ENCODE measurements around the gene GPATCH2L.

The GPATCH2L gene

DNA sequence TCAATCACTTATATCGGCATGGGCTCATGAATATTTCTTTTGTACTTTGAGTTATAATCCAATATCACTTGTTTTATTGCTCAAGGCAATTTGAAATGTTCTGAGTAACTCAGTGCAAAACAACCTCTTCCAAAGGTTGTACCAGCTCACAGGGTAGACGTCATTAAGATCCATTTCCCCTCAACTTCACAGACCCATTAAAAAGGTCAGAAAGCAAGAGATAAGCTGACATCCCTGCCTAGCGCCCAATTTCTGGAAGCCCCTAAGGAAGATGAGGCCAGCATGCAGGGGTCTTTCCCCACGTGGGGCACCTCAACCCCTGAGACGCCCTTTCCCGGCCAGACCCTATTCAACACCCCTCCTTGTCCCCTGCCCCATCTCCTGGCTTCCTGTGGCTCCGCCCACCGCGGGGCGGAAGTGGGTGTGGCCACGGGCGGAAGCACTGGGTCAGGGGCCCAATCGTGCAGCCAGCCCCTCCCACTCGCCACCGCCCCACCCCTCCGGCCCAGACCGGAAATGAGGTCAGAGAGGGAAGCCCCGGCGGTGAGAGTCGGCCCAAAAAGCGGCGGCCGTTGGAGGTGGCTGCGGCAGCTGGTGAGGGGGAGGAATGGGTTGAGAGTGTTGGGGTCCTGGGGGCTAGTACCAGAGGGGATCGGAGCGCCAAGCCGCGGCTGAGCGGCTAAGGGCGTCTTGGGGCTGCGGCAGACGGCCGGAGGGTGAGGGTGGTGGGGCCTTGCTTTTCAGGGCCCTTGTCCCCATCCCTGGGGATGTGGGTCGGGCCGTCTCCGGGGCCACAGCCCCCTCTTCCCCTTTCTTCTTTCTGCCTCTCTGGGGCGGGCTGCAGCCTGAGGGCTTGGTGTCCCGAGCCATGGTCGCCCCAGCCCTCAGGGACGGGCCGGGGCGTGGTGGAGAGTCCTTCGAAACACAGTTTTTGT, at the start of gene GPATCH2L:
Gene GPATCH2L (plus strand): TSS at position 525 of the 935 bp plus-strand sequence. CDS start 2,442 bp downstream, outside the sequence.
- FAIRE-seq: peak; percentile 5
- DNase-seq (ENCODE audit: low spot score): peak; percentile 43

GRCh38 chr14:76104802-76105355, 46.8 kb upstream of the GPATCH2L start:
- FAIRE-seq (no peak), DNase-seq (ENCODE audit: low spot score) (no peak)

- FAIRE-seq (no peak), DNase-seq (ENCODE audit: low spot score) (no peak)
Measured at GRCh38 chr14:76106188-76106587, 45.5 kb upstream of the GPATCH2L start.

DNA sequence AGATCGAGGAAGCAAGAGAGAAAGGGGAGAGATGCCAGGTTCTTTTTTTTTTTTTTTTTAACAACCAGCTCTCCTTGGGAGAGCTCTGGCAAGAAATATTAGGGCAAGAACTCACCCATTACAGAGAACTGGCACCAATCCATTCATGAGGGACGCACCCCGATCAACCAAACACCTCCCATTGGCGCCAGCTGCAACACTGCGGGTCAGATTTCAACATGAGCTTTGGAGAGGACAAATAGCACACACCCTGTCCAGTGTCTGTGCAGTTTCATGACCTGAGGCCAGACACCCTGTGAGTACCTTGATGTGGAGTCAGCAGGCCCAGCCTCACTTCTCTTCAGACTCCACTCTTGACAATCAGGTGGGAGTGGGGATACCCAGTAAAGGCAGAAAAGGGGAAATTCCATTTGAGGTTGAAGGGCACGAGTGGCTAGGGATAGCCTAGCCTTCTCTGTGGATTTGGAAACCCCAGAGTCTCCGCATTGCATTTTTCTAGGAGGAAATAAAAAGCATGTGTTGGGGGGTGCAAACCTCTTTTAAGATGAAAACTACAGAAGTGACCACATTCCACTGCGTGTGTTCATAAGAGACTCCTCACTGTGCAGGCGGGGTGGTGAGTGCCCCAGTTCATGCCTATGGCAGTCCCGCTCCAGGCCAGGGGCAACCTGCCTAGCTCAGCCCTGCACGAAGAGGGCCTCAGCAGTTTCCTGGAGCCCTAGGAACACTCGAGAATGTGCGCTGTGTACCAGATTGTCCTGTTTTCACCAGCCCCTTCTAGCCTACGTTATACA, 42.4 kb upstream of the GPATCH2L start:
- FAIRE-seq: no peak
- DNase-seq (ENCODE audit: low spot score): no peak

- no peak for DNase-seq (ENCODE audit: low spot score)
- no peak for FAIRE-seq
Measured at GRCh38 chr14:76112889-76113624, 38.7 kb upstream of the GPATCH2L start.

DNA sequence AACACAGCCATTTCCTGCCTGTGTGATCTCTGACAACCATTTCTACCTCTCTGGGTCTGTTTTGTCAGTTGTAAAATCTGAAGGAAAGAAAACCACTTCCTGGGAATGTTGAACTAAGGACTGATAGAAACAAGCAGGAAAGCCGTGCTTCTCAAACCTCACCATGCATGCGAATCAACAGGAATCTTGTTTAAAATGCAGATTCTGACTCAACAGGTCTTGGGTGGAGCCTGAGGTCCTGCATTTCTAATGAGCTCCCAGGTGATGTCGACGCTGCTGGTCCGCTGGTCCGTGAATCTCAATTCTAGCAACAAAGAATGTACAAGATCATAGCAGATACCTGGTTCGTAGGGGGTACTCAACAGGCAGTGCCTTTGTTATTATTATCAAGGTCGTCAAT, 38.0 kb upstream of the GPATCH2L start:
- no peak for DNase-seq (ENCODE audit: low spot score)
- FAIRE-seq: no peak

DNA sequence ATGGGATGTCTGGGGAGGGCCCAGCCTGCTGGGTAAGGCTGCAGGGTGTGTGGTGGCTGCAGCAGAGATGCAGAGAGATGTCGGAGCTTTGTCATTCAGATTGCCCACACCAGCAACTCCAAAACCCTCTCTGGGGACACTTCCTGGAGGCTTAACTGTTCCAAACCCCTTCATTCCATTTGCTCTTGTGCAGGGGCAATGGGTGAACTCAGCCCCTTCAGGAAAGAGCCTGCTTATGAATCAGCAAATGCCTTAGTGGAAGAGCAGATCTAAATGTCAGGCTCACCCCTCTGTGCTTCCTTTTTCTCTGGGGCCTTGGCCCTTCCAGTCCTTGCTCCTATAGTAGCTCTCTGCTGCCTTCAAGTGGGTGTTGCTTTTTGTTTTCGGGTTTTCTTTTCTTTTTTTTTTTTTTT, 36.7 kb upstream of the GPATCH2L start:
- no peak for DNase-seq (ENCODE audit: low spot score)
- FAIRE-seq: no peak

- FAIRE-seq: no peak
Measured at GRCh38 chr14:76117789-76118484, 33.8 kb upstream of the GPATCH2L start.

GRCh38 chr14:76118594-76118993, 33.1 kb upstream of the GPATCH2L start:
- DNase-seq (ENCODE audit: low spot score) (no peak), FAIRE-seq (no peak)

More at GRCh38 chr14:76117789-76118484, 33.8 kb upstream of the GPATCH2L start:
- no peak for DNase-seq (ENCODE audit: low spot score)

- FAIRE-seq (no peak), DNase-seq (ENCODE audit: low spot score) (no peak)
Measured at GRCh38 chr14:76121089-76121748, 30.5 kb upstream of the GPATCH2L start.

DNA sequence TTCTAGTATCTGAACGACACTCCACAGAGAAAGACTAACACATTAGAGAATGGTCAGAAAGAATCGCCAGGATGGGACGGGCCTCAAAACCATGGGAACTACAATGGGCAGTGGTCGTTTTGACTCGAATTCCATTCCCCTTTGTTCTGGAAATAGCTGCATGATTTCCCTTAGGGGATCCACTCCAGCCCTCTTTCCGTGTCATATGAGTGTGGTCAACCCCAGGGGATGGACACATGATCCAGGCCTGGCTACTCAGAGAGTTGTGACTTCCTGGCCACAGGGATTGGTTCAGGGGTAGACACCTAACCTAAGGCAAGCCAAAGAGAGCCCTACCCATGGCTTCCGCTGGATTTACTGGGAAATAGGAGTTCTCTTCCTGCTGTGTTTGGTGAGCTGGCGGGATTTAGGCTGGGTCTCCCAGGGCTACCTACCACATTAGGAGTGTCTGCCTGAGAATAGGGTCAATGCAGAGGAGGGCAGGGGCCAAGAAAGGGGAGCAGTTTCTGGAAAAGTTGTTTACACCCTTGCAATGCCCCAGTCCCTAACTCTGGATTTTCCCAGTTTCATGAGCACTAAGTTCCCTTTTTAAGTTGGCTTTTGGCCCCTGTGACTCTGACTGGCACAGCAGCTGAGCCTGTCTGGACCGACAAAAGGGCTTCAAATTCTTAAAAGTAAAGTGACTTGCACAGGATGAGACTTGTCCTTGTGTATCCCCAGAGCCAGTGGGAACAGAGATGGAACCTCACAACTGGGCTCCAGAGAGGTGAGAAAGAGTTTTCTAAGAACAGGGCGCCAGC, 28.1 kb upstream of the GPATCH2L start:
- FAIRE-seq: no peak
- DNase-seq (ENCODE audit: low spot score): no peak

DNA sequence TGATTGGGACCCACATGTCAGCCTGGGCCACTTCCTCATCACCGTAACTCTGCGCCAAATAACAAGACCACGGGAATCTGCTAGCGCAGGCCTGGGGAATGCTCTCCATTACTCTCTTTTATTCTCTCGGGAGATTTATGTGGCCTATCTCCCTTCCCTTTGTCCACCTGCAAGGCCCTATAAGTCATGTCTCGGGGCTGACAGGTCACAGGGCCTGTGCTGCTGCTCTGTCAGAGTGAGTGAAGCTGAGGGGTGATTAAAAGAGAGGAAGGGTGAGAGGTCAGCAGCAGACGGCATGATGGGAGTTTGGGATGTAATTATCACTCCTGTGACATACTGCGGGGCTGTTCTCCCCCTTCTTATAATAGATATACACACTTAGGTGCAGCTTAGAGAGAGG, 26.2 kb upstream of the GPATCH2L start:
- no peak for DNase-seq (ENCODE audit: low spot score)
- no peak for FAIRE-seq

- DNase-seq (ENCODE audit: low spot score): no peak
- FAIRE-seq: no peak
Measured at GRCh38 chr14:76126076-76126475, 25.6 kb upstream of the GPATCH2L start.

DNA sequence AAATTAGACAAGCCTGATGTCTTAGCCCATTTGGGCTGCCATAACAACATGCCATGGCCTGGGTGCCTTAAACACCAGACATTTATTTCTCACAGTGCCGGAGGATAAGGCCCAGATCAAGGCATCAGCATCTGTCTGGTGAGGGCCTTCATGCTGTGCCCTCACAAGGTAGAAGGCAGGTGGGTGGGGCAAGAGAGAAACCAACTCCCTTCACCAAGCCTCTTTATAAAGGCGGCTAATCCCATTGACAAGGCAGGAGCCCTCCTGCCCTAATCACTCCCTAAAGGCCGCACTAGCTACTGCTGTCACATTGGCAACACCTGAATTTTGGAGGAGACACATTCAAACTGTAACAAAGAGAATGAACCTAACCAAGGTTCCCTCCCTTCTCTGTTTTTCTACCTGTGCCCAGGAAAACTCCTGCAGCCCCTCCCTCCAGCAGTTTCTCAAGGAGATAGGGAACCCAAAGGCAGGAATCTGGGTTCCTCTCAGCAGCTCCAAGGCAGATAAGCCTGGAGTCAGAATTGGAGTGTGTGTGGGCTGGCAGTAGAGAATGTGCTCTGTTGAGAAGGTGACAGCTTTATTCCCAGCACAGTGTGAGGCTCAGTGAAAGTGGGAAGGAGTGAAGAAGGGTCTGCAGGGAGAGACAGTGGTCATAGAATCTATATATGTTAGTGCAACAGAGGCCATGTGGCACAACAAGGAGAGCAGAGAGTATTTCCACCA, 21.7 kb upstream of the GPATCH2L start:
- DNase-seq (ENCODE audit: low spot score): no peak
- FAIRE-seq: no peak

GRCh38 chr14:76131071-76131965, 20.4 kb upstream of the GPATCH2L start:
- DNase-seq (ENCODE audit: low spot score) (no peak), FAIRE-seq (no peak)

DNA sequence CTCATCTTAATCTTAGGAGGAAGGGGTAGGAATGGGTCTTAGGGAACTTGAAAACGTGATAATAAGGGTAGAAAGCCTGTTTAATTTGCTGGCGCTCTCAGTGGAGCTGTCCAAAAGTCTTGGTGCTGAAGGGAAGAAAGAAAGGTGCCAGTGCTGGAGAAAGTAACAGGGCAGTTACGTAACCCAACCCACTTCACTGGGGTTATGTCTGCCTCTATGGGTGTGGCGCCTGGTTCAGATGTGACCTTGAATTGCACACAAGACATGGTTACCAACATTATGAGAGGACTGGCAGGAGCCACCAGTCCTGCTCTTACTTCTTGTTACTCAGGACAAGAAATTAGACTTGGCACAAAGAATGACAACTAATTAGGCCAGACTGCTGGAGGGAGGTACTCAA, 18.6 kb upstream of the GPATCH2L start:
- DNase-seq (ENCODE audit: low spot score) (no peak), FAIRE-seq (no peak)

GRCh38 chr14:76134231-76134630, 17.5 kb upstream of the GPATCH2L start:
- DNase-seq (ENCODE audit: low spot score) (no peak), FAIRE-seq (no peak)

DNA sequence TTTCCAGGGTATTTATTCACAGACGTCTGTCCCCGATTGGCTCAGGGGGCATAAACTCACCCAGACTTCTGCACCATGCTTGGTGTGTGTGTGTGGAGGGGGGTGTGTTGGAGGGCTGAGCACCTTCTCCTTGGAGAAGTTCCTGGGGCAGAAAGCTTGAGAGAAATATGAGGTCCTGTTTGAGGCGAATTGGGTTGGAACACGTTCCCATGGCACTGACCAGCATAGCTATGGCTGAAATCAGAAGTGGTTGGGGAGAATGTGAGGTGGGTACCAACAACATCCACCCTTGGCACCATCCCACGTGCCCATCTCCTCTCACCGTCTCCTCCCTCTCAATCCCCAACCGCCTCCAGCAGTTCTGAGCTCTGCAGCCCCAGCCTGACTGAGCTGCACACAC, 16.0 kb upstream of the GPATCH2L start:
- DNase-seq (ENCODE audit: low spot score) (no peak), FAIRE-seq (no peak)
